ENCODE measurements around the gene RHOBTB1.

Gene RHOBTB1

DNA sequence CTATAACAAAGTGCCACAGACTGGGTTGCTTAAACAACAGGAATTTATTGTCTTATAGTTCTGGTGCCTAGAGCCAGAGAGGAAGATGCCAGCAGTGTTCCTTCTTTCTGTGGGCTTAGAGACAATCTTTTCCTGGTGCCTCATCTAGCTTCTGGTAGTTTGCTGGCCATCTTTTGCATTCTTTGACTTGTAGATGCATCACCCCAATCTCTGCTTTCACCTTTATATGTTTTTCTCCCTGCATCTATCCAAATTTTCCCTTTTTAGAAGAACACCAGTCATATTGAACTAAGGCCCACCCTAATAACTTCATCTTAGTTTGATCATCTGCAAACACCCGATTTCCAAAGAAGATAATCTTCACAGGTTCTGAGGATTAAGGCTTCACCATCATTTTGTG, 98.9 kb downstream of the RHOBTB1 start:
- TF ChIP-seq, protein P1, sequence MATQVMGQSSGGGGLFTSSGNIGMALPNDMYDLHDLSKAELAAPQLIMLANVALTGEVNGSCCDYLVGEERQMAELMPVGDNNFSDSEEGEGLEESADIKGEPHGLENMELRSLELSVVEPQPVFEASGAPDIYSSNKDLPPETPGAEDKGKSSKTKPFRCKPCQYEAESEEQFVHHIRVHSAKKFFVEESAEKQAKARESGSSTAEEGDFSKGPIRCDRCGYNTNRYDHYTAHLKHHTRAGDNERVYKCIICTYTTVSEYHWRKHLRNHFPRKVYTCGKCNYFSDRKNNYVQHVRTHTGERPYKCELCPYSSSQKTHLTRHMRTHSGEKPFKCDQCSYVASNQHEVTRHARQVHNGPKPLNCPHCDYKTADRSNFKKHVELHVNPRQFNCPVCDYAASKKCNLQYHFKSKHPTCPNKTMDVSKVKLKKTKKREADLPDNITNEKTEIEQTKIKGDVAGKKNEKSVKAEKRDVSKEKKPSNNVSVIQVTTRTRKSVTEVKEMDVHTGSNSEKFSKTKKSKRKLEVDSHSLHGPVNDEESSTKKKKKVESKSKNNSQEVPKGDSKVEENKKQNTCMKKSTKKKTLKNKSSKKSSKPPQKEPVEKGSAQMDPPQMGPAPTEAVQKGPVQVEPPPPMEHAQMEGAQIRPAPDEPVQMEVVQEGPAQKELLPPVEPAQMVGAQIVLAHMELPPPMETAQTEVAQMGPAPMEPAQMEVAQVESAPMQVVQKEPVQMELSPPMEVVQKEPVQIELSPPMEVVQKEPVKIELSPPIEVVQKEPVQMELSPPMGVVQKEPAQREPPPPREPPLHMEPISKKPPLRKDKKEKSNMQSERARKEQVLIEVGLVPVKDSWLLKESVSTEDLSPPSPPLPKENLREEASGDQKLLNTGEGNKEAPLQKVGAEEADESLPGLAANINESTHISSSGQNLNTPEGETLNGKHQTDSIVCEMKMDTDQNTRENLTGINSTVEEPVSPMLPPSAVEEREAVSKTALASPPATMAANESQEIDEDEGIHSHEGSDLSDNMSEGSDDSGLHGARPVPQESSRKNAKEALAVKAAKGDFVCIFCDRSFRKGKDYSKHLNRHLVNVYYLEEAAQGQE (IDR thresholded peaks at IDR 0.05; ENCODE audit: insufficient read depth in 1 of 2, low read depth in 2 of 2, low read length in 2 of 2): no peak
- TF ChIP-seq SIN3A (IDR thresholded peaks at IDR 0.05; ENCODE audit: borderline replicate concordance, insufficient read depth, low read length) (no peak), TAF1 (IDR thresholded peaks at IDR 0.05; ENCODE audit: borderline replicate concordance, insufficient read depth, low read length) (no peak), FOXP2 (optimal IDR thresholded peaks at IDR 0.05; ENCODE audit: borderline replicate concordance, extremely low read depth, extremely low read length, insufficient read depth) (no peak), POLR2AphosphoS5 (IDR thresholded peaks at IDR 0.05; ENCODE audit: low read depth, low read length) (no peak)

DNA sequence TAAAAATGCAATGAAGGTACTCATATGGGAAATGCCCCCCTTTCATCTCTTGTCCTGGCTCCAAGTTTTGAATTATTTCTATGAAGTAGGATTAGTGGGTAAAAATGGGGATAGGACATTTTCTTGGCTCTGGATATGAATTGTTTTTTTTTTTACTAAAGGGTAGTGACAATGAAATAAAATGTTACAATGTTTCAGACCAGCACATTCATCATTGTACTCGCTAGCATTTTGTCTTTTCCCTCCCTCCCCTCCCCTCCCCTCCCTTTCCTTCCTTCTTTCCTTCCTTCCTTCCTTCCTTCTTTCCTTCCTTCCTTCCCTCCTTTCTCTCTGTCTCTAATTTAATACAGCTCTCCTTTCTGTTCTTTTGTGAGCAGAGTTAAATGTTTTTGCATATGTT, 101.3 kb downstream of the RHOBTB1 start:
- TF ChIP-seq TAF1 (IDR thresholded peaks at IDR 0.05; ENCODE audit: borderline replicate concordance, insufficient read depth, low read length) (no peak), SIN3A (IDR thresholded peaks at IDR 0.05; ENCODE audit: borderline replicate concordance, insufficient read depth, low read length) (no peak), FOXP2 (optimal IDR thresholded peaks at IDR 0.05; ENCODE audit: borderline replicate concordance, extremely low read depth, extremely low read length, insufficient read depth) (no peak), POLR2AphosphoS5 (IDR thresholded peaks at IDR 0.05; ENCODE audit: low read depth, low read length) (no peak)
- TF ChIP-seq, protein P1 (IDR thresholded peaks at IDR 0.05; ENCODE audit: insufficient read depth in 1 of 2, low read depth in 2 of 2, low read length in 2 of 2): no peak

DNA sequence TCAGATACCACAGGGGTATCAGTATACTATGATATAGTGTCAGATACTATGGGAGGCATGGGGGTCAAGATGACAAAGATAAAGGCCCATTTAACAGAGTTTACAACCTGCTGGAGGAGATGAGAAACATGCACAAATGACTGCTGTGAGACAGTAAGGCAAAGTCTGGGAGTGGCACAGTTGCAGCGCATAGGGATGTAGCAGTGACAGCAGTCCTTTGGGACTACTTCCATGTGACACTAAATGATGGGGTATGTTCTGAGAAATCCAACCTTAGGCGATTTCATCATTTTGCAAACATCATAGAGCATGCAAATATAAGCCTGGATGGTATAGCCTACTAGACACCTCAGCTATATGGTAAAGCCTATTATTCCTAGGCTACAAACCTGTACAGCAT, 108.9 kb downstream of the RHOBTB1 start:
- no peak for TF ChIP-seq SIN3A (IDR thresholded peaks at IDR 0.05; ENCODE audit: borderline replicate concordance, insufficient read depth, low read length)
- no peak for TF ChIP-seq FOXP2 (optimal IDR thresholded peaks at IDR 0.05; ENCODE audit: borderline replicate concordance, extremely low read depth, extremely low read length, insufficient read depth)
- no peak for TF ChIP-seq TAF1 (IDR thresholded peaks at IDR 0.05; ENCODE audit: borderline replicate concordance, insufficient read depth, low read length)
- TF ChIP-seq POLR2AphosphoS5 (IDR thresholded peaks at IDR 0.05; ENCODE audit: low read depth, low read length): no peak
- TF ChIP-seq, protein P1 (IDR thresholded peaks at IDR 0.05; ENCODE audit: insufficient read depth in 1 of 2, low read depth in 2 of 2, low read length in 2 of 2): no peak

DNA sequence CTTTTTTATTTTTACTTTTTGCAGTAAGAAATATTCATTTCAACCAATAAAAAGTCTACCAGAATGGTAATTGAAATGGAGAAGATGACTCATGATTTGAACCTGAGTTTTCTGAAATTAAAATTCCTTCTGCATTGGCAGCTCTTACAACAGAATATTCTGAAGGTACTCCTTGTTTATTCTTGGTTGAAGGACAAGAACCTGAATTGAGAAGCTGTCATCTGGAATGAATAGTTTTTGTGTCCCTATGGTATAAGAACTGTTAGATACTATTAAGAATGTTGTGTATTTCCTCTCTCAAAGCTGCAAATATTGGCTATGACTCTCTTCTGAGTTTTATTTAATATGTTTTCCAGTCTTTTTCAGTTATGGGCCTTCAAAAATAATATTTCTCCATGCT, 109.6 kb downstream of the RHOBTB1 start:
- TF ChIP-seq FOXP2 (optimal IDR thresholded peaks at IDR 0.05; ENCODE audit: borderline replicate concordance, extremely low read depth, extremely low read length, insufficient read depth) (no peak), TAF1 (IDR thresholded peaks at IDR 0.05; ENCODE audit: borderline replicate concordance, insufficient read depth, low read length) (no peak), POLR2AphosphoS5 (IDR thresholded peaks at IDR 0.05; ENCODE audit: low read depth, low read length) (no peak), SIN3A (IDR thresholded peaks at IDR 0.05; ENCODE audit: borderline replicate concordance, insufficient read depth, low read length) (no peak)
- TF ChIP-seq, protein P1 (IDR thresholded peaks at IDR 0.05; ENCODE audit: insufficient read depth in 1 of 2, low read depth in 2 of 2, low read length in 2 of 2): no peak

DNA sequence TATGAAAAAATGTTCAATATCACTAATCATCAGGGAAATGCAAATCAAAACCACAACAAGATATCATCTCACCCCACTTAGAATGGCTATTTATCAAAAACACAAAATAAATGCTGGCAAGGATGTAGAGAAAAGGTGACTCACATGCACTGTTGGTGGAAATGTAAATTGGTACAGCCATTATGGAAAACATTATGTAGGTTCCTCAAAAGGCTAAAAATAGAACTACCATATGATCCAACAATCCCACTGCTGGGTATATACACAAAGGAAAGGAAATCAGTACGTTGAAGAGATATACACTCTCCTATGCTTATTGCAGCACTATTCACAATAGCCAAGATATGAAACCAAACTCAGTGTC, 115.5 kb downstream of the RHOBTB1 start:
- TF ChIP-seq FOXP2 (optimal IDR thresholded peaks at IDR 0.05; ENCODE audit: borderline replicate concordance, extremely low read depth, extremely low read length, insufficient read depth) (no peak), TAF1 (IDR thresholded peaks at IDR 0.05; ENCODE audit: borderline replicate concordance, insufficient read depth, low read length) (no peak), SIN3A (IDR thresholded peaks at IDR 0.05; ENCODE audit: borderline replicate concordance, insufficient read depth, low read length) (no peak), POLR2AphosphoS5 (IDR thresholded peaks at IDR 0.05; ENCODE audit: low read depth, low read length) (no peak)
- TF ChIP-seq, protein P1 (IDR thresholded peaks at IDR 0.05; ENCODE audit: insufficient read depth in 1 of 2, low read depth in 2 of 2, low read length in 2 of 2): no peak
